NCI-H524 treated with DMSO at 0.1 percent for 48 hours (cell line): ENCODE measurements around the gene TUBB.
A peak's percentile ranks its signal among the peaks of the same experiment; 100 is the strongest.
"Not testable (repeated sequence)": the region's sequence is repeated elsewhere in the genome, so short reads cannot be mapped to it uniquely, and the experiment has no call there.

Experiments used
- DNase-seq: peaks from one replicate; lab custom pipeline; 2025; lab: John Stamatoyannopoulos, UW

The TUBB gene

DNA sequence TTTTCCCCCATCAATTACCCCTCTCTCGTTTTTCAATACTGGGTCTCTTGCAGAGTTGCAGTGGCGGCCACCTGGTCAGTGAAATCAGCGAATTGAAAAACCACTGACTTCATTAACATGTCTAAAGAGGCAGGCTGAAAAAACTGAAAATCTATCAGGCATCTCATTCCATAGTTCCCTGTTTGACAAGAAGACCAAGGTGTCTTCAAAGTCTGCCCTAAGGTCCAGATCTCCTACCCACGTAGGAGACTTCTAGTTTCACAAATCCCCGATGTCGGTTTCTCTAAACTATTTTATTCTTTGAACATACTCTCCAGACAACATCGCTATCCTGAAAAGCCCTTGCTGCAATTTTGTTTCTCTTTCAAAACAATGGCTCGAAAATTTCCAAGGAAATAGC lies 796 bp upstream of the TUBB start:
- no peak for DNase-seq

DNA sequence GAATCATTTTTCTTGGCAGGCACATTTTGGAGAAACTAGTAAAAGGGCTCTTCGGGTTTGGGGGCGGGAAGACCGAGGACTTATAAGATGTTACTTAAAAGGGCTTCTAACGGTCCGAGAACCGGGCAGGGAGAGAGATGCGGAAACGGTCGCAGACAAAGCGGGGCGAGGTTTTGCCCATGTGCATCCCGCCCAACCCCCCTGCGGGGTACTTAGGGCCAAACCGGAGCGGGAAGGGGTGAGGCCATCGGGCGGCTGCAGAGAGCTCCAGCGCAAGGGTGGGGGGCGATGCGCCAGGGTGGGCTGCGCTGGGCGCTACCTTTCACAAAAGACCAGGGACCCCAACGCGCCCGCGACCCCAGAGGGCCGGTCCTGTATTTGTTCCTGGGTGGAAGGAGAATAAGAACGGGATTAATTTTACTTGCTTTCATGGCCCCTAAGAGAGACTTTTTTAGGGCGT lies 616 bp downstream of the TUBB start:
- peak; percentile 22 for DNase-seq

- DNase-seq: peak; percentile 47
These were observed 1.3 kb downstream of the TUBB start for GRCh38 chr6:30721198-30722024.

GRCh38 chr6:30722025-30722279 lies 1.8 kb downstream of the TUBB start:
- DNase-seq: not testable (repeated sequence)

- peak; percentile 12 for DNase-seq
These were observed 2.3 kb downstream of the TUBB start for GRCh38 chr6:30722280-30723112.

- not testable (repeated sequence) for DNase-seq
These were observed 3.1 kb downstream of the TUBB start for GRCh38 chr6:30723159-30723842.

DNA sequence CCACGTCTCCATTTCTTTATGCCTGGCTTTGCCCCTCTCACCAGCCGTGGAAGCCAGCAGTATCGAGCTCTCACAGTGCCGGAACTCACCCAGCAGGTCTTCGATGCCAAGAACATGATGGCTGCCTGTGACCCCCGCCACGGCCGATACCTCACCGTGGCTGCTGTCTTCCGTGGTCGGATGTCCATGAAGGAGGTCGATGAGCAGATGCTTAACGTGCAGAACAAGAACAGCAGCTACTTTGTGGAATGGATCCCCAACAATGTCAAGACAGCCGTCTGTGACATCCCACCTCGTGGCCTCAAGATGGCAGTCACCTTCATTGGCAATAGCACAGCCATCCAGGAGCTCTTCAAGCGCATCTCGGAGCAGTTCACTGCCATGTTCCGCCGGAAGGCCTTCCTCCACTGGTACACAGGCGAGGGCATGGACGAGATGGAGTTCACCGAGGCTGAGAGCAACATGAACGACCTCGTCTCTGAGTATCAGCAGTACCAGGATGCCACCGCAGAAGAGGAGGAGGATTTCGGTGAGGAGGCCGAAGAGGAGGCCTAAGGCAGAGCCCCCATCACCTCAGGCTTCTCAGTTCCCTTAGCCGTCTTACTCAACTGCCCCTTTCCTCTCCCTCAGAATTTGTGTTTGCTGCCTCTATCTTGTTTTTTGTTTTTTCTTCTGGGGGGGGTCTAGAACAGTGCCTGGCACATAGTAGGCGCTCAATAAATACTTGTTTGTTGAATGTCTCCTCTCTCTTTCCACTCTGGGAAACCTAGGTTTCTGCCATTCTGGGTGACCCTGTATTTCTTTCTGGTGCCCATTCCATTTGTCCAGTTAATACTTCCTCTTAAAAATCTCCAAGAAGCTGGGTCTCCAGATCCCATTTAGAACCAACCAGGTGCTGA lies 3.9 kb downstream of the TUBB start:
- DNase-seq: not testable (repeated sequence)

- DNase-seq: no peak
These were observed 4.9 kb downstream of the TUBB start for GRCh38 chr6:30724906-30725667.

DNA sequence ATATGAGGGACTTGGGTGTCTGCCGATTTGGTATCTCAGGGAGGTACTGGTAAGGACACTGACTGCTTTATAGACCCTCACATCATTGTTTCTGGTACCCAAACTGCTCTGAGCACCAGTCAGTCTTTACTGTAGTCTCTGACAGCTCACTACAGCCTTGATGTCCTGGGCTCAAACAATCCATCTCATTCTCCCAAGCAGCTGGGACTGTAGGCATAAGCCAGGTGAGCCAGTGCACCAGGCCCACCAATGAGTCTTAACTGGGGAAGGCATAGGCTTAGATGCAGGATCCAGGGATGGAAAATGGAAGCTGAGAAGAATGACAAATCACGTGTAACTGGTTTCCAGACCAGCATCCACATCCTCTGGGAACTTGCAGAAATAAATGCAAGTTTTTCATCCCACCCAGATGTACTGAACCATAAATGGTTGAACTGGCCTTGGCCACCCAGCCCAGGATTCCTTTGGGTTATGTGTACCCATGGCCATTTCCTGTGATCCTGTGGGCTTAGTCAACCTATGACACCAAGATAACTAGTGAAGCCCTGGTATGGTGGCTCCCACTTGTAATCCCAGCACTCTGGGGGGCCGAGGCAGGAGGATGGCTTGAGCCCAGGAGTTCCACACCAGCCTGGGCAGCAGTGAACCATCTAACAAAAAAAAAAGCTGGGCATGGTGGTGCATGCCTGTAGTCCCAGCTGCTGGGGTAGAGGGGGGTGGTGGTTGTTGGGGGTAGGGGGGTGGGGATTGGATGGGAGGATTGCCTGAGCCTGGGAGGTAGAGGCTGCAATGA lies 5.8 kb downstream of the TUBB start:
- DNase-seq: no peak

GRCh38 chr6:30726506-30727413 lies 6.6 kb downstream of the TUBB start:
- no peak for DNase-seq

DNA sequence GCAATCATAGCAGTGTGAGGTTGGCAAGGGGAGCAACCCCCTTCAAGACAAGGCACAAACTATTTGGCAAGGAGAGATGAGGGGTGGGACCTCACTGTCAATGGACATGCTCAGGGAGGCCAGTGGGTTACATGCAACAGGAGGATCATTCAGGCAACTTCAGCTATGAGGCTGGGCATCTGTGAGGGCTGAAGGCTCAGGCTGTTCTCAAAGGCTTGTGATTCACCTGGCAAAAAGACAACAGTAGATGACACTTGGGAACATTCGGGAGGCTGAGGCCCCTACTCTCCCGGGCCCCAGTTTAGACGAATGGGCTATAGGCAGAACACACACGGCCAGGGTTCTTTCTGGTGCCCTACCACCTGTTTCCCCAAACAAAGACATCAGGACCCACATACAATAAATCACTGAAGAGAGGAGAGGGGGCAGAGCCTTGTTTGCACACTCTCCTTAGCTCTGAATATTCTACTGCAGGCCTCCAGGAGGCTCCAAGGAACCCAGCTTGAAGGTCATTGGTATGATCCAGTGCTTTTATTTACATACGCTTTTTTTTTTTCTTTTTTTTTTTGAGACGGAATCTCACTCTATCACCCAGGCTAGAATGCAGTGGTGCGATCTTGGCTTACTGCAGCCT lies 7.9 kb downstream of the TUBB start:
- no peak for DNase-seq

- DNase-seq: peak; percentile 71
These were observed 10.7 kb downstream of the TUBB start for GRCh38 chr6:30730601-30731435.

- DNase-seq: no peak
These were observed 12.2 kb downstream of the TUBB start for GRCh38 chr6:30732237-30732943.

- no peak for DNase-seq
These were observed 15.6 kb downstream of the TUBB start for GRCh38 chr6:30735668-30736314.

DNA sequence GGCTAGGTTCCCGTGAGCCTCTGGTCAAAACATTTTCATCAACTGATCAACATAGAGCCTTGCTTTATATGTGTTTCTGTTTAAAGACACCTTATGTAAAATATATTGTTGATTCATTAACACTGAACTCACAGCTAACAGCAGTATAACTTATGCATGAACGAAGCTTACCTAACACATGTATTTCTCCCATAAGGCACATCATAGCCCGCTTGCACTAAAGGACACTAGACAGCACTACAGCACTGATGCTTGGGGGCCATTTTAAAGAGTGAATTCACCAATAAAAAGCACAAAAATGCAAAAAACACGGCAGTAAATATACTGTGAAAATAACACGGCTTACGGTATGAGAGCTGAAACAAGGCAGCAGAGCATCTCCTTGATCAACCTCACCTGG lies 18.4 kb downstream of the TUBB start:
- DNase-seq: no peak

- DNase-seq: no peak
These were observed 20.4 kb downstream of the TUBB start for GRCh38 chr6:30740540-30740870.
